ENCODE results near the gene NEK5.
"Not testable (repeated sequence)": the region's sequence is repeated elsewhere in the genome, so short reads cannot be mapped to it uniquely, and the experiment has no call there.

The NEK5 gene

GRCh38 chr13:52136763-52137162 is 7.9 kb upstream of the NEK5 start:
- no peak for DNase-seq

GRCh38 chr13:52130641-52131040 is 1.8 kb upstream of the NEK5 start:
- DNase-seq, result no peak

GRCh38 chr13:52127783-52128702 is 830 bp downstream of the NEK5 start:
- peak; percentile 29 for DNase-seq

- no peak for DNase-seq
These were observed 1.5 kb downstream of the NEK5 start for GRCh38 chr13:52127378-52127777.

GRCh38 chr13:52125547-52125946 is 3.3 kb downstream of the NEK5 start:
- DNase-seq, result no peak

GRCh38 chr13:52118595-52118994 is 10.3 kb downstream of the NEK5 start:
- no peak for DNase-seq

GRCh38 chr13:52118095-52118494 is 10.8 kb downstream of the NEK5 start:
- DNase-seq, result no peak

GRCh38 chr13:52112591-52112990 is 16.3 kb downstream of the NEK5 start:
- no peak for DNase-seq

GRCh38 chr13:52109116-52109670 is 19.7 kb downstream of the NEK5 start:
- DNase-seq, result no peak

- no peak for DNase-seq
These were observed 23.0 kb downstream of the NEK5 start for GRCh38 chr13:52105841-52106240.

GRCh38 chr13:52104624-52105023 is 24.2 kb downstream of the NEK5 start:
- no peak for DNase-seq

GRCh38 chr13:52103386-52103785 is 25.5 kb downstream of the NEK5 start:
- DNase-seq, result no peak

GRCh38 chr13:52102423-52102822 is 26.4 kb downstream of the NEK5 start:
- DNase-seq, result not testable (repeated sequence)

GRCh38 chr13:52097197-52097596 is 31.7 kb downstream of the NEK5 start:
- DNase-seq, result no peak

GRCh38 chr13:52096748-52097147 is 32.1 kb downstream of the NEK5 start:
- no peak for DNase-seq

GRCh38 chr13:52096062-52096461 is 32.8 kb downstream of the NEK5 start:
- DNase-seq, result no peak

GRCh38 chr13:52092087-52092486 is 36.8 kb downstream of the NEK5 start:
- DNase-seq, result no peak

GRCh38 chr13:52091473-52091872 is 37.4 kb downstream of the NEK5 start:
- DNase-seq, result no peak

- no peak for DNase-seq
These were observed 43.5 kb downstream of the NEK5 start for GRCh38 chr13:52085421-52085820.

GRCh38 chr13:52084981-52085380 is 43.9 kb downstream of the NEK5 start:
- DNase-seq, result not testable (repeated sequence)

- no peak for DNase-seq
These were observed 46.3 kb downstream of the NEK5 start for GRCh38 chr13:52082601-52083000.

GRCh38 chr13:52079891-52080290 is 49.0 kb downstream of the NEK5 start:
- not testable (repeated sequence) for DNase-seq

- DNase-seq, result no peak
These were observed 57.8 kb downstream of the NEK5 start for GRCh38 chr13:52070929-52071523.

- DNase-seq, result no peak
These were observed 61.6 kb downstream of the NEK5 start for GRCh38 chr13:52067237-52067636.

Measured in effector CD4-positive, alpha-beta T cell (primary cell).